ENCODE results near the gene ZNF385D. TPM values are rescaled to one million over a fixed set of nuclear protein-coding genes. Genes with fewer than 3 reads are reported as not detected.
"Not testable (repeated sequence)": the region's sequence is repeated elsewhere in the genome, so short reads cannot be mapped to it uniquely, and the experiment has no call there.

The ZNF385D gene
- total RNA-seq, 1 experiment from 2014 or later = 0.28 TPM

DNA sequence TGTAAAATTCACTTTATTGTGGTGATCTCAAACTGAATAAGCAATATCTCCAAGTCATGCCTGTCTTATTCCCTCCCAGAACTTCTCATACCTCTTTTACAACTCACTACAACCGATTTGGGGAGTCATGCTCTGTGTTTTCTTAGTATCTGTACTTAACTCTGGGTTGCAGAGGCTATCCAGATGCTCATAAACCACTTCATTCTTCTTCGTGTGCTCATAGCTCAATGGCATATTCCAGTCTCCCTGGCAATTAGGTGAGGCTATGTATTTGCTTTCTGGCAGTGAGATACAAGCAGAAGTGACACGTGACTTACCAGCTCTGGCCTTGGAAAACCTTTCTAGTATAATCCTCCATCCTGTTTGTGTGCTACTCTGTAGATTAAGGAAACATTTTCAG lies 360.9 kb downstream of the ZNF385D start:
- Histone ChIP-seq H3K4me2 (no peak overlapping the region), H3K79me2 (ENCODE audit: low read depth) (no peaks in the 10 kb centered on the region), H3K9me2 (ENCODE audit: insufficient read depth) (no peaks in the 10 kb centered on the region; the same call in 1 of the 2 replicates), H2AFZ (no peak overlapping the region), H3K36me3 (ENCODE audit: low read depth) (no peaks in the 10 kb centered on the region), H3K27me3 (ENCODE audit: insufficient read depth, low read depth) (no peaks in the 10 kb centered on the region), H3K27ac (no peak overlapping the region), H3F3A (ENCODE audit: insufficient read depth, low read depth) (no peaks in the 10 kb centered on the region), H3K4me1 (replicated peaks; ENCODE audit: insufficient read depth) (no peaks in the 10 kb centered on the region), H3K9me3 (ENCODE audit: insufficient read depth, low read depth) (no peaks in the 10 kb centered on the region), H3K4me3 (no peak overlapping the region), H4K20me1 (ENCODE audit: insufficient read depth) (no peaks in the 10 kb centered on the region)
- BruUV-seq (replicated peaks) = no TSS peak
- ChIA-PET CTCF (no interaction called here), POLR2A (ENCODE audit: unreplicated experiment) (no interaction called here)
- DNase-seq = no peak
- intact Hi-C loops (cut with micrococcal nuclease; ENCODE audit: unreplicated experiment) = no loop called here
- TF ChIP-seq EZH2 (IDR thresholded peaks at IDR 0.05; ENCODE audit: low read depth) (no peak), CTCF (conservative IDR thresholded peaks at IDR 0.05) (no peak)

DNA sequence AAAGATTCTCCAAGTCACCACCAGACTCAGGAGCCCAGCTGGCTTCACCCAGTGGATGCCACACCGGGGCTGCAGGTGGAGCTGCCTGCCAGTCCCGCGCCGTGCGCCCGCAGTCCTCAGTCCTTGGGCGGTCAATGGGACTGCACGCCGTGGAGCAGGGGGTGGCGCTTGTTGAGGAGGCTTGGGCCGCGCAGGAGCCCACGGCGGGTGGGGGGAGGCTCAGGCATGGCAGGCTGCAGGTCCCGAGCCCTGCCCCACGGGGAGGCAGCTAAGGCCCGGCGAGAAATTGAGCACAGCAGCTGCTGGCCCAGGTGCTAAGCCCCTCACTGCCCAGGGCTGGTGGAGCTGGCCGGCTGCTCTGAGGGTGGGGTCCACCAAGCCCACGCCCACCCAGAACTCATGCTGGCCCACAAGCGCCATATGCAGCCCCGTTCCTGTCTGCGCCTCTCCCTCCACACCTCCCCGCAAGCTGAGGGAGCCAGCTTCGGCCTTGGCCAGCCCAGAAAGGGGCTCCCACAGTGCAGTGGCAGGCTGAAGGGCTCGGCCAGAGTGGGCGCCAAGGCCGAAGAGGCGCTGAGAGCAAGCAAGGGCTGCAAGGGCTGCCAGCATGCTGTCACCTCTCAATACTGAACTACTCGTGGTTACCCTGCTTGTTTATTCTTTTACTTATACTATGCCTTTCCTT lies 363.7 kb downstream of the ZNF385D start:
- H2AFZ ChIP-seq; H3K36me3 ChIP-seq (ENCODE audit: low read depth); CTCF ChIA-PET; H3K4me3 ChIP-seq; H3K27ac ChIP-seq; H3K9me3 ChIP-seq (ENCODE audit: insufficient read depth, low read depth); H3K4me2 ChIP-seq; intact Hi-C loops (cut with micrococcal nuclease; ENCODE audit: unreplicated experiment); H4K20me1 ChIP-seq (ENCODE audit: insufficient read depth); H3F3A ChIP-seq (ENCODE audit: insufficient read depth, low read depth); DNase-seq; H3K27me3 ChIP-seq (ENCODE audit: insufficient read depth, low read depth); POLR2A ChIA-PET (ENCODE audit: unreplicated experiment); H3K79me2 ChIP-seq (ENCODE audit: low read depth); BruUV-seq (replicated peaks); H3K4me1 ChIP-seq (replicated peaks; ENCODE audit: insufficient read depth); H3K9me2 ChIP-seq (ENCODE audit: insufficient read depth): not testable (repeated sequence)

- H3K4me1 ChIP-seq (replicated peaks; ENCODE audit: insufficient read depth); H3K4me3 ChIP-seq; intact Hi-C loops (cut with micrococcal nuclease; ENCODE audit: unreplicated experiment); CTCF ChIA-PET; H3K9me2 ChIP-seq (ENCODE audit: insufficient read depth); H3K79me2 ChIP-seq (ENCODE audit: low read depth); H2AFZ ChIP-seq; H3K27ac ChIP-seq; H3K36me3 ChIP-seq (ENCODE audit: low read depth); H3K9me3 ChIP-seq (ENCODE audit: insufficient read depth, low read depth); POLR2A ChIA-PET (ENCODE audit: unreplicated experiment); DNase-seq; H3F3A ChIP-seq (ENCODE audit: insufficient read depth, low read depth); H4K20me1 ChIP-seq (ENCODE audit: insufficient read depth); H3K27me3 ChIP-seq (ENCODE audit: insufficient read depth, low read depth); BruUV-seq (replicated peaks); H3K4me2 ChIP-seq: not testable (repeated sequence)
Measured at GRCh38 chr3:21378036-21378435, 373.0 kb downstream of the ZNF385D start.

DNA sequence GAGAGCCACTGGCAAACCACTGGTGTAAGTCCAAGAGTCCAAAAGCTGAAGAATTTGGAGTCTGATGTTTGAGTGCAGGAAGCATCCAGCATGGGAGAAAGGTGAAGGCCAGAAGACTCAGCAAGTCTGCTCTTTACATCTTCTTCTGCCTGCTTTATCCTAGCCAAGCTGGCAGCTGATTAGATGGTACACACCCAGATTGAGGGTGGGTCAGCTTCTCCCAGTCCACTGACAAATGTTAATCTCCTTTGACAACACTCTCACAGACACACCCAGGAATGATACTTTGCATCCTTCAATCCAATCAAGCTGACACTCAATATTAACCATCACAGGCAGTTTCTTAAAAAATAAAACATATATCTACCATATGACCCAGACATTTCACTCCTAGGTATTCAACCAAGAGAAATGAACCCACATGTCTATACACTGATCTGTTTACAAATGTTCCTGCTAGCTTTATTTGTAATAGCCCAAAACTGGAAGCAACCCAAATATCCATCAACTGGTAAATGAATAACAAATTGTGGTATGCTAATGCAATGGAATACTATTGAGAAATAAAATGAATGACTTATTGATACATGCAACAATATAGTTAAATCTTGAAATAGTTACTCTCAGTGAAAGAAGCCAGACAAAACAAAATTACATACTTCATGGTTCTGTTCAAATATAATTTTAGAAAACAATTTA lies 373.8 kb downstream of the ZNF385D start:
- Histone ChIP-seq H3K4me3 (no peak overlapping the region), H4K20me1 (ENCODE audit: insufficient read depth) (no peaks in the 10 kb centered on the region), H2AFZ (no peak overlapping the region), H3K79me2 (ENCODE audit: low read depth) (no peaks in the 10 kb centered on the region), H3K27ac (no peak overlapping the region), H3F3A (ENCODE audit: insufficient read depth, low read depth) (no peaks in the 10 kb centered on the region), H3K36me3 (ENCODE audit: low read depth) (no peaks in the 10 kb centered on the region), H3K4me1 (replicated peaks; ENCODE audit: insufficient read depth) (no peaks in the 10 kb centered on the region), H3K9me2 (ENCODE audit: insufficient read depth) (no peaks in the 10 kb centered on the region), H3K4me2 (no peak overlapping the region), H3K27me3 (ENCODE audit: insufficient read depth, low read depth) (no peaks in the 10 kb centered on the region), H3K9me3 (ENCODE audit: insufficient read depth, low read depth) (no peaks in the 10 kb centered on the region)
- no TSS peak for BruUV-seq (replicated peaks)
- DNase-seq = no peak
- CTCF ChIA-PET = no interaction called here
- TF ChIP-seq EZH2 (IDR thresholded peaks at IDR 0.05; ENCODE audit: low read depth) = no peak
- TF ChIP-seq CTCF (conservative IDR thresholded peaks at IDR 0.05) = no peak
- intact Hi-C loops (cut with micrococcal nuclease; ENCODE audit: unreplicated experiment) = no loop called here
- POLR2A ChIA-PET (ENCODE audit: unreplicated experiment) = no interaction called here

All from PC-9 (cell line).